C4-2B (cell line): Measurements from ENCODE around the gene GJA9.
A peak's percentile ranks its signal among the peaks of the same experiment; 100 is the strongest.

Experiments used
- CTCF ChIP-seq: fragments of 450-650 bp; conservative IDR thresholded peaks from 2 replicates; pipeline ENCODE4 v1.5.1; 2017; ENCODE audit warnings: mild to moderate bottlenecking
- ZFX ChIP-seq: fragments of 450-650 bp; IDR thresholded peaks from 2 replicates; pipeline ENCODE4 v1.6.1; 2017

GRCh38 chr1:38834937-38835827, 46.2 kb downstream of the GJA9 start:
- TF ChIP-seq CTCF = peak; percentile 86
- TF ChIP-seq ZFX = no peak
